Bladder microvascular endothelial cell (primary cell): Measurements from ENCODE around the gene FAM83F. TPM values are rescaled to one million over a fixed set of nuclear protein-coding genes. Genes with fewer than 3 reads are reported as not detected.

Experiments
- total RNA-seq: library from RNA; depleted of rRNA; stranded (reverse); fragments of >200 nt; gene quantifications from 2 replicates; pipeline ENCODE4 v1.2.3, GENCODE V29; 2014

The FAM83F gene
- total RNA-seq = under 0.01 TPM in 1 of 2 replicates, not detected in the other

GRCh38 chr22:39994566-39995392 is at the start of gene FAM83F:
Gene FAM83F, plus strand, starts transcription at chr22:39994954. Its CDS starts 89 bp downstream, at chr22:39995043.

DNA sequence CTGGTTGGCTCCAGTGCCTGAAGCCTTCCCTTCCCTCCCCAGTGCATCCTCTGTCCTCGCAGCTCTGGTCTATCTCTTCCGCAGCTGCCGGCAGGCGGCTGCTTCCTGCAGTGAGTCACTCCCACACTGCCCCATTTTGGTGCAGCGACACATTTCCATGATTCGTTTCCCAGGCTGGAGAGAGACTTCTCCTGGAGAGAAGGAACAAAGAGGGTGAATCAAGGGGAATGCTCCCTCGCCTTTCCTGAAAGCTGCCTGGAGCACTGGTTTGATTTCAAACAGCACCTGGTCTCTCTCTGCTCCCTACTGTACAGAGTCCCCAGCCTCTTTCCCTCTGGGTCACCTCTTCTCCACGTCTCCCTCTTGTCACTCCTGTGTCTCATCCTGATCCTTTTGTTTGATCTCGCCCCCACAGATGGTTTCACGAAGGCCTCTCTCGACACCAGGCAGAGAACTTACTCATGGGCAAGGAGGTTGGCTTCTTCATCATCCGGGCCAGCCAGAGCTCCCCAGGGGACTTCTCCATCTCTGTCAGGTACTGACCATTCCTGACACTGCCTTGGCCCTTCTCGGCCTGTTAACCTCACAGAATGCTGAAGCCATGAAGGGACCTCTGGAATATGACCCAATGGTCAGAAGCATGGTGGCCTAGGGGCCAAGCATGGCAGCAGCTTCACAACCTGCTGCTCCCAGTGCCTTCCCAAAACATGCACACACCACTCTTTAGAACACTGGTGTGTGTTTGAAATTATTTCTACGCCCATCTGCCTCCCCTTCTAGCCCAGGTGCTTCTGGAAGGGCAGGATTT is 34.9 kb upstream of the FAM83F start, which contains the start of gene TMA7B:
TSS of gene TMA7B (plus strand) at position 758 of the 808 bp plus-strand sequence. CDS start 3,978 bp downstream, outside the sequence.

Other genes with a start within 250 kb of the FAM83F start
- not detected in 2 replicates for gene ENTHD1, start 101.2 kb upstream of the FAM83F start, total RNA-seq
- gene GRAP2, start 93.9 kb upstream of the FAM83F start, total RNA-seq = 0.06 TPM in 1 of 2 replicates, not detected in the other
- not detected in 2 replicates for gene TMA7B, start 34.6 kb upstream of the FAM83F start, total RNA-seq
- 9.9 and 22.7 TPM in 2 replicates for gene TNRC6B, start 183.0 kb downstream of the FAM83F start, total RNA-seq